A673 (cell line): Measurements from ENCODE around the gene ALLC. TPM values are rescaled to one million over a fixed set of nuclear protein-coding genes. Genes with fewer than 3 reads are reported as not detected.

Experiments used
- BruUV-seq: library from RNA; stranded (reverse); fragments of 400-500 nt; replicated peaks from 2 replicates; lab custom pipeline; 2021; lab: Mats Ljungman, UMichigan
- CTCF ChIA-PET: fragments of 300-600 bp; sonication (Branson Sonifier 250); formaldehyde crosslinking; loops from one replicate; lab custom pipeline; 2022; ENCODE audit warnings: antibody characterized with exemption; lab: Charles Lee
- POLR2A ChIA-PET: fragments of 300-600 bp; sonication (Branson Sonifier 250); formaldehyde crosslinking; loops from one replicate; lab custom pipeline; 2022; ENCODE audit warnings: antibody characterized with exemption; ENCODE audit not compliant: low non-redundant PET; lab: Charles Lee
- DNase-seq: peaks from one replicate; pipeline ENCODE4 v3.0.0-alpha.2; 2015; ENCODE audit warnings: low spot score
- H3K27ac ChIP-seq: fragments of 200-600 bp; sonication (generic); 2 replicates; pipeline ENCODE4 v1.5.1; 2016; ENCODE audit warnings: mixed run types, low read depth, mild to moderate bottlenecking, mixed read lengths, antibody characterized with exemption, low read length; ENCODE audit not compliant: poor library complexity, severe bottlenecking
- H3K27me3 ChIP-seq: fragments of 200-600 bp; sonication (generic); replicated peaks from 2 replicates; pipeline ENCODE4 v1.6.1; 2017; ENCODE audit warnings: mixed run types, low read depth, mild to moderate bottlenecking, mixed read lengths, antibody characterized with exemption, low read length; ENCODE audit not compliant: insufficient read depth, poor library complexity
- H3K36me3 ChIP-seq: fragments of 200-600 bp; sonication (generic); 2 replicates; pipeline ENCODE4 v1.6.1; 2016; ENCODE audit warnings: mixed run types, mild to moderate bottlenecking, mixed read lengths, antibody characterized with exemption, low read length; ENCODE audit not compliant: insufficient read depth, poor library complexity, severe bottlenecking
- H3K4me1 ChIP-seq: fragments of 200-600 bp; sonication (generic); 2 replicates; pipeline ENCODE4 v1.6.1; 2017; ENCODE audit warnings: mixed run types, mild to moderate bottlenecking, mixed read lengths, antibody characterized with exemption, low read length; ENCODE audit not compliant: insufficient read depth, poor library complexity, severe bottlenecking
- H3K4me3 ChIP-seq: fragments of 200-600 bp; sonication (generic); 2 replicates; pipeline ENCODE4 v1.5.1; 2016; ENCODE audit warnings: low read depth, mixed run types, mild to moderate bottlenecking, mixed read lengths, low read length; ENCODE audit not compliant: poor library complexity, severe bottlenecking
- H3K9me3 ChIP-seq: fragments of 200-600 bp; sonication (generic); 2 replicates; pipeline ENCODE4 v1.6.1; 2016; ENCODE audit warnings: mixed run types, low read depth, mild to moderate bottlenecking, mixed read lengths, antibody characterized with exemption, low read length; ENCODE audit not compliant: poor library complexity, severe bottlenecking
- CTCF ChIP-seq: fragments of 300-800, 200-600 bp; sonication (generic); conservative IDR thresholded peaks from 2 replicates; pipeline ENCODE4 v1.5.1; 2017; ENCODE audit warnings: low read depth, mild to moderate bottlenecking, antibody characterized with exemption, low read length, moderate library complexity, mixed read lengths
- EZH2 ChIP-seq: fragments of 200-600 bp; sonication (generic); IDR thresholded peaks from 2 replicates; pipeline ENCODE4 v1.6.1; 2017; ENCODE audit warnings: borderline replicate concordance, low read depth, mild to moderate bottlenecking, mixed read lengths, antibody characterized with exemption, low read length; ENCODE audit not compliant: poor library complexity, severe bottlenecking
- intact Hi-C: fragments of 100-400 bp; cut with micrococcal nuclease; formaldehyde crosslinking; loops from one replicate; pipeline ENCODE4 v1.10.0; 2022; ENCODE audit not compliant: unreplicated experiment
- total RNA-seq: library from RNA; stranded (reverse); gene quantifications from 2 replicates; pipeline ENCODE4 v1.2.3, GENCODE V29; 2021

Gene ALLC
- total RNA-seq, 1 experiment from 2014 or later, result not detected

- Histone ChIP-seq H3K36me3 (no peaks in the 10 kb centered on the region), H3K4me1 (no peaks in the 10 kb centered on the region), H3K27ac (no peak overlapping the region), H3K4me3 (no peak overlapping the region), H3K27me3 (no peaks in the 10 kb centered on the region), H3K9me3 (no peaks in the 10 kb centered on the region)
- intact Hi-C loops, result no loop called here
- BruUV-seq, result no TSS peak
- ChIA-PET POLR2A (no interaction called here), CTCF (no interaction called here)
- no peak for TF ChIP-seq CTCF
- TF ChIP-seq EZH2, result no peak
- DNase-seq, result no peak
Observed at GRCh38 chr2:3644246-3644525, 13.8 kb upstream of the ALLC start.

- BruUV-seq, result no TSS peak
- intact Hi-C loops, result no loop called here
- Histone ChIP-seq H3K9me3 (no peaks in the 10 kb centered on the region), H3K4me1 (no peaks in the 10 kb centered on the region), H3K36me3 (no peaks in the 10 kb centered on the region), H3K27me3 (no peaks in the 10 kb centered on the region), H3K4me3 (no peak overlapping the region), H3K27ac (no peak overlapping the region)
- no peak for TF ChIP-seq EZH2
- no peak for TF ChIP-seq CTCF
- CTCF ChIA-PET, result interaction anchor here (0.7 kb wide), 1 partner anchor 1713 kb away, joined by 3 read pairs; no protein-coding TSS in a partner anchor
- POLR2A ChIA-PET, result no interaction called here
- DNase-seq, result no peak
Observed at GRCh38 chr2:3644891-3645605, 13.0 kb upstream of the ALLC start.

- ChIA-PET CTCF (interaction anchor here (0.7 kb wide), 1 partner anchor 1714 kb away, joined by 3 read pairs; no protein-coding TSS in a partner anchor), POLR2A (no interaction called here)
- intact Hi-C loops, result no loop called here
- no peak for DNase-seq
- TF ChIP-seq CTCF, result no peak
- TF ChIP-seq EZH2, result no peak
- no peak overlapping the region for H3K27ac ChIP-seq
- no peaks in the 10 kb centered on the region for H3K36me3 ChIP-seq
- no peaks in the 10 kb centered on the region for H3K9me3 ChIP-seq
- H3K4me1 ChIP-seq, result peaks cover 3% of the 10 kb centered on the region
- BruUV-seq, result no TSS peak
- no peaks in the 10 kb centered on the region for H3K27me3 ChIP-seq
- no peak overlapping the region for H3K4me3 ChIP-seq
Observed at GRCh38 chr2:3645745-3646389, 12.1 kb upstream of the ALLC start.
